ENCODE measurements around the gene MYCN.

- TF ChIP-seq CTCF (IDR thresholded peaks at IDR 0.05; ENCODE audit: low read length) (no peak), EZH2phosphoT487 (IDR thresholded peaks at IDR 0.05; ENCODE audit: low read length) (no peak)
These were observed 46.3 kb downstream of the MYCN start for GRCh38 chr2:15986644-15987043.
